ENCODE data around the gene CRHR2.

DNA sequence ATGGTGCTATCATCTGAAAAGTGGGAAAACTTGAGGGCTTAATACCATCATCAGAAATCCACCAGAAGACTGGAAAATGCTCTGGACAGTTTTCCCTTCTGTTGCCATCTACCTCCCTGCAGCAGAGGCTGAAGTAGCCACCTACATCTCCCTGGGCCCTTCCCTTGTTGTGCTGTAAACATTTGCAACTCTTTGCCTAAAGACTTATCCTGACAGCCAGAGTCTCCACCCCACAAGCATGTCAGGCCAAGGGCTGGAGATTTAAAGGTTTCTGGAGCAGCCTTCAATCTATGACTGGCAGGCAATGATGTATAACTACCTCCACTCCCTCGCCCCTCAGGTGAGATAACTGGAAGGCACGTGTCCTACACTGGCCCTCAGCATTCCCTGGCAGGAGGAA is 39.9 kb upstream of the CRHR2 start:
- TF ChIP-seq, protein P1, sequence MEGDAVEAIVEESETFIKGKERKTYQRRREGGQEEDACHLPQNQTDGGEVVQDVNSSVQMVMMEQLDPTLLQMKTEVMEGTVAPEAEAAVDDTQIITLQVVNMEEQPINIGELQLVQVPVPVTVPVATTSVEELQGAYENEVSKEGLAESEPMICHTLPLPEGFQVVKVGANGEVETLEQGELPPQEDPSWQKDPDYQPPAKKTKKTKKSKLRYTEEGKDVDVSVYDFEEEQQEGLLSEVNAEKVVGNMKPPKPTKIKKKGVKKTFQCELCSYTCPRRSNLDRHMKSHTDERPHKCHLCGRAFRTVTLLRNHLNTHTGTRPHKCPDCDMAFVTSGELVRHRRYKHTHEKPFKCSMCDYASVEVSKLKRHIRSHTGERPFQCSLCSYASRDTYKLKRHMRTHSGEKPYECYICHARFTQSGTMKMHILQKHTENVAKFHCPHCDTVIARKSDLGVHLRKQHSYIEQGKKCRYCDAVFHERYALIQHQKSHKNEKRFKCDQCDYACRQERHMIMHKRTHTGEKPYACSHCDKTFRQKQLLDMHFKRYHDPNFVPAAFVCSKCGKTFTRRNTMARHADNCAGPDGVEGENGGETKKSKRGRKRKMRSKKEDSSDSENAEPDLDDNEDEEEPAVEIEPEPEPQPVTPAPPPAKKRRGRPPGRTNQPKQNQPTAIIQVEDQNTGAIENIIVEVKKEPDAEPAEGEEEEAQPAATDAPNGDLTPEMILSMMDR (IDR thresholded peaks at IDR 0.05; ENCODE audit: low read depth, low read length, poor library complexity, severe bottlenecking): no peak
- no peak for TF ChIP-seq EZH2phosphoT487 (IDR thresholded peaks at IDR 0.05; ENCODE audit: borderline replicate concordance, low read length)

All from DOHH2 (cell line).